Neural crest cell (in vitro differentiated cells): ENCODE results near the gene RCCD1. TPM values are rescaled to one million over a fixed set of nuclear protein-coding genes. Genes with fewer than 3 reads are reported as not detected.
"Not testable (repeated sequence)": the region's sequence is repeated elsewhere in the genome, so short reads cannot be mapped to it uniquely, and the experiment has no call there.

Source experiments
- DNase-seq: peaks from one replicate; pipeline ENCODE4 v3.0.0; 2021; ENCODE audit warnings: low read depth, mixed read lengths, low spot score
- H3K27ac Mint-ChIP-seq: one replicate; pipeline ENCODE4 v1.8.0; 2021; ENCODE audit warnings: mild to moderate bottlenecking, mixed read lengths; ENCODE audit not compliant: unreplicated experiment
- H3K27me3 Mint-ChIP-seq: 2 replicates; pipeline ENCODE4 v1.8.0; 2021; ENCODE audit warnings: low read depth, mild to moderate bottlenecking, mixed read lengths
- H3K36me3 Mint-ChIP-seq: 2 replicates; pipeline ENCODE4 v1.8.0; 2021; ENCODE audit warnings: low read depth, mild to moderate bottlenecking, mixed read lengths
- H3K4me1 Mint-ChIP-seq: 2 replicates; pipeline ENCODE4 v1.8.0; 2021; ENCODE audit warnings: mixed read lengths
- H3K4me3 Mint-ChIP-seq: one replicate; pipeline ENCODE4 v1.8.0; 2021; ENCODE audit warnings: mild to moderate bottlenecking, mixed read lengths
- H3K9me3 Mint-ChIP-seq: 2 replicates; pipeline ENCODE4 v1.8.0; 2021; ENCODE audit warnings: mixed read lengths
- CTCF ChIP-seq: fragments of 200-600 bp; sonication (generic); conservative IDR thresholded peaks from 2 replicates; pipeline ENCODE4 v1.5.0; 2021; ENCODE audit warnings: antibody characterized with exemption, mild to moderate bottlenecking
- total RNA-seq: library from RNA; stranded (reverse); gene quantifications from 2 replicates; pipeline ENCODE4 v1.2.1, GENCODE V29; 2021

The RCCD1 gene
- total RNA-seq, 1 donor from 2014 or later = 20.9 TPM

DNA sequence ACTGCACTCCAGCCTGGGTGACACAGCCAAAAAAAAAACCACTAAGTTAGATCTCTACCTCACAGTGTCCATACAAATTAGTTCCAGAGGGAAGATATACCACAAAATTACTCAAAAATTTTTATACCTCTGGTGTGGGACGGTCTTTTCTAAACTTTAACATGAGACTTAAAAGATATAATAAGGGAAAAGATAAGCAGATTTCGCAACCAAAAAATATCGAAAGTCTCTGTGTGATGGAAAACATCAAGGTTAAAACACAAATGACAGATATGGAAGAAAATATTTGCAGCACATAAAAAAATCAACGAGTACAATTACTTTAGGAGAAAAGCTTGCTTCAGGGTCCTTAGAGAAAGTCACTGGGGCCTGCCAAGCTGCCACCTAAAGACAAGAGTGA lies 32.8 kb upstream of the RCCD1 start:
- Mint-ChIP-seq H3K4me3 (no peak overlapping the region), H3K27ac (no peak overlapping the region), H3K27me3 (no peaks in the 10 kb centered on the region), H3K4me1 (no peaks in the 10 kb centered on the region), H3K36me3 (peaks cover 4% of the 10 kb centered on the region), H3K9me3 (no peaks in the 10 kb centered on the region)
- no peak for DNase-seq
- no peak for TF ChIP-seq CTCF

DNA sequence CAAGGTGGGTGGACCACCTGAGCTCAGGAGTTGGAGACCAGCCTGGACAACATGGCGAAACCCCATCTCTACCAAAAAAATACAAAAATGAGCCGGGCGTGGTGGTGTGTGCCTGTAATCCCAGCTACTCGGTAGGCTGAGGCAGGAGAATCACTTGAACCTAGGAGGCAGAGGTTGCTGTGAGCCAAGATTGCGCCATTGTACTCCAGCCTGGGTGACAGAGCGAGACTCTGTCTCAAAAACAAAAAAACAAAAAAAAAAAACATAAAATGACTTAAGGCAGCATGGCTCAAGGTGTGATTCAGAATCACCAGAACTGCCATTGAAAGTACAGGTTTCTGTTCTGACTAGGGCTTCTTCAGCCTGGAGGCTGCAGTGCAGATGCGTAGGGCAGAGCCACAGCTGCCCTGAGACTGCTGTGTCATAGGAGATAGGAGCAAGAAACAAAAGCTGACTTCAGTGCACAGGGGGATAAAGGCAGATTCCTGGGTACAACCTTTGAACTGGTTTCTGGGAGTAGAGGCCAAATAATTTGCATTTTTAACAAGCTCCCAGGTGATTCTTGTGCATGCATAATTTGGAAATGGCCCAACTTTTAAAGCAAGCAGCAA lies 31.9 kb upstream of the RCCD1 start:
- not testable (repeated sequence) for H3K4me3 Mint-ChIP-seq, H3K27ac Mint-ChIP-seq, DNase-seq, H3K9me3 Mint-ChIP-seq, H3K36me3 Mint-ChIP-seq, H3K4me1 Mint-ChIP-seq, H3K27me3 Mint-ChIP-seq

- Mint-ChIP-seq H3K36me3 (peaks cover 4% of the 10 kb centered on the region), H3K4me3 (no peak overlapping the region), H3K27ac (no peak overlapping the region), H3K27me3 (no peaks in the 10 kb centered on the region), H3K4me1 (no peaks in the 10 kb centered on the region), H3K9me3 (no peaks in the 10 kb centered on the region)
- no peak for DNase-seq
- no peak for TF ChIP-seq CTCF
These were observed 30.3 kb upstream of the RCCD1 start for GRCh38 chr15:90924375-90924774.

DNA sequence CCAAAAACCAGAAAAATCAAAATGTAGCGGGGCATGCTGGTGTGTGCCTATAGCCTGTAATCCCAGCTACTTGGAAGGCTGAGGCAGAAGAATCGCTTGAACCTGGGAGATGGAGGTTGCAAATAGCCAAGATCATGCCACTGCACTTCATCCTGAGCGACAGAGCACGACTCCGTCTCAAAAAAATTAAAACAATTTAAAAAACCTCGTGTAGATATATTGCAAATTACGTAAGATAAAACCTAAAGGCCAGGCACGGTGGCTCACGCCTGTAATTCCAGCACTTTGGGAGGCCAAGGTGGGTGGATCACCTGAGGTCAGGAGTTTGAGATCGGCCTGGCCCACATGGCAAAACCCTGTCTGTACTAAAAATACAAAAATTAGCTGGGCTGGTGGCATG lies 27.9 kb upstream of the RCCD1 start:
- H3K27me3 Mint-ChIP-seq, H3K4me3 Mint-ChIP-seq, H3K9me3 Mint-ChIP-seq, H3K36me3 Mint-ChIP-seq, DNase-seq, H3K27ac Mint-ChIP-seq, H3K4me1 Mint-ChIP-seq: not testable (repeated sequence)

- not testable (repeated sequence) for H3K4me3 Mint-ChIP-seq, DNase-seq, H3K27me3 Mint-ChIP-seq
These were observed 26.6 kb upstream of the RCCD1 start for GRCh38 chr15:90928106-90928505.

DNA sequence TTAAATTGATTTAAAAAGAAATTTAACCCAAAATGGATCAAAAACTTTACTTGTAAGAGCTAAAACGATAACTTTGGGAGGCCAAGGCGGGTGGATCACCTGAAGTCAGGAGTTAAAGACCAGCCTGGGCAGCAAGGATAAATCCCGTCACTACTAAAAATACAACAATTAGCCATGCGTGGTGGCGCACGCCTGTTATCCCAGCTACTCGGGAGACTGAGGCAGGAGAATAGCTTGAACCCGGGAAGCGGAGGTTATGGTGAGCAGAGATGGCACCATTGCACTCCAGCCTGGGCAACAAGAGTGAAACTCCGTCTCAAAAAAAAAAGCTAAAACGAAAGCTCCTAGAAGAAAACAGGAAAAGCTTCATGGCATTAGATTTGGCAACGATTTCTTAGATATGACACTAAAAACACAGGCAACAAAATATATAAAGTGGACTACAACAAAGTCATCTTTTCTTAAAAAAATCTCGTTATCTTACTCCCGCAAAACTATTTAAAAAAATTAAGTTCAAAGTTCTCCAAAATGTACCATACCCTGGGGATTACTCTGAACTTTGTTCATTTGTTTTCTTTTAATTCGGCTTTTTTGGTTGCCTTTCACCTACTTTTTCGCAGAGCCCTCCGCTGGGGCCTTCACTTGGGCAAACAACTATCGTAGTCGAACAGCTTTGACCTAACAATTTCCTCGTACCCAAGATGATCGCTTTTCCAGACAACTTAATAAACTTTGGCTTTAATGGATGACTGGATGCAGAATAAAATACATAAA lies 25.3 kb upstream of the RCCD1 start:
- H3K27me3 Mint-ChIP-seq = no peaks in the 10 kb centered on the region
- no peaks in the 10 kb centered on the region for H3K36me3 Mint-ChIP-seq
- H3K4me3 Mint-ChIP-seq = peak overlapping the region; percentile 54
- H3K27ac Mint-ChIP-seq = no peak overlapping the region
- peaks cover 17% of the 10 kb centered on the region for H3K4me1 Mint-ChIP-seq
- no peaks in the 10 kb centered on the region for H3K9me3 Mint-ChIP-seq
- no peak for DNase-seq
- no peak for TF ChIP-seq CTCF

More at GRCh38 chr15:90928106-90928505, 26.6 kb upstream of the RCCD1 start:
- H3K9me3 Mint-ChIP-seq, H3K27ac Mint-ChIP-seq, H3K36me3 Mint-ChIP-seq: not testable (repeated sequence)
- peaks cover 13% of the 10 kb centered on the region for H3K4me1 Mint-ChIP-seq

DNA sequence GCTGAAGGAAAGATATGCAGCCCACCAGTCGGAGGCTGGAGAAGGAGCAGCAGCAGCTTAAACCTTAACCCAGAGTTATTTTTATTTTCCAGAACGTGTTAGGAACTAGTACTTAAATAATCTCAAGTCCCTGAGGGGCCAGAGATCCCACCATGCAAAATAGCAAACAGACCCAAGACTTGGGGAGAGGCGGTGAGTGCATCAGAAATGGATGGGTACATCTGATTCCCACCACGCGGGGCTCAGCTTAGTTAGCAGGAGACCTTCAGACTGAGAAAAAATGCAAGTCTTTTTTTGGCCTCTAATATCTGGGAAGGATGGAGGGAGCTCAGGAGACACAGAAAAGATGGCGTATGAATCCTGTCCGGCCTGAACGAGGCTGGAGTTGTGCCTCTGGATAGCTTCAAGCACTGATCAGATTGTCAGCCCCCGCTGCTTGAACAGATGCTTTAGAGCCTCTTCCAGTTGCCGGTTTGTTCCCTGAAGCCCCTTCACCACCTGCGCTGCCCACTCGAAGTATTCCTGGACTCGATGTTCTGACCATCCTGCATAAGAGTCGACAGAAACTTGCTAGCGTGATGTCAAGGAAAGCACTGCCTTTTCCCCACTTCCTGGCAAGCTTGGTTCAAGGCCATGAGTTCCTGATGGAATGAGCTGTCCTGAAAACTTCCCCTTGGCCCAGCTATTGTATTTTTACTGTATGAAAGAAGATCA lies 23.7 kb upstream of the RCCD1 start:
- Mint-ChIP-seq H3K36me3 (no peaks in the 10 kb centered on the region), H3K4me1 (peaks cover 23% of the 10 kb centered on the region), H3K27ac (peak overlapping the region; percentile 67), H3K27me3 (no peaks in the 10 kb centered on the region), H3K4me3 (peak overlapping the region; percentile 91), H3K9me3 (no peaks in the 10 kb centered on the region)
- TF ChIP-seq CTCF = no peak
- no peak for DNase-seq
